ENCODE measurements around the gene MAP2.
A peak's percentile ranks its signal among the peaks of the same experiment; 100 is the strongest.

The MAP2 gene

DNA sequence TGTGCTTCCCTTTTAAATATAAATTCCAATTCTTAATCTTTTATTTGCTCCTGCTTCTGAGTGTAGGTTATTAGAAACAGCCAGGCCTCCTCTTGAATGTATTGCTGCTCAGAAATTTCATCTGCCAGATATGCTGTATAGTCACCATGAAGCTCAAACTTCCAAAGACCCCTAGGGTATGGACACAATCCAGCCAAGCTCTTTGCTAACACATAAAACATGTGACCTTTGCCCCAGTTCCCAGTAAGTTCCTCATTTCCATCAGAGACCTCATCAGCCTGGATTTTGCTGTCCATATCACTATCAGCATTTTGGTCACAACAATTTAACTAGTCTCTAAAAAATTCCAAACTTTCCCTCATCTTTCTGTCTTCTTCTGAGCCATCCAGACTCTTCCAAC is 75.2 kb downstream of the MAP2 start:
- in situ Hi-C loops (cut with HindIII; ENCODE audit: low sequenced_read_pairs) = no loop called here
- peak; percentile 60 for DNase-seq (ENCODE audit: low read depth, low spot score)
- no peak for TF ChIP-seq CTCF (IDR thresholded peaks at IDR 0.05; ENCODE audit: low read depth, low read length)
- H3K4me3 ChIP-seq (ENCODE audit: low read depth, low read length) = no peak overlapping the region

DNA sequence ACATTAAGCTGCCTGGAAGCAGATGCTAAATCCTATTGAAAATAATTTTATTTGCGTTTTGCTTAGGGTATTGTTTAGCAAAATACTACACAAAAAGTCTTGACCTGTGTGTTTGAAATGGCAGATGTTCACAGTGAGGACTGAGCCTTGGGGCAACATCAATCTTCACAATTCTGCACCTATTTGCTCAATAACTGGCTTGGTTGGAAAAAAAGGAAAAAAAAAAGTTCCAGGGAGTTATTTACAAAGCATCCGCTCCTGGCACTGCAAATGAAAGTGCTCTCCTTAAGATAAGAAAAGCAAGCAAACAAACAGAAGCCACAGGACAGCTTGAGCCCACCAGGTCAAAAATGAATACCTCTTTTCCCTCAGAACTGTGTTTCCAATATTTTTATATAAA is 77.7 kb downstream of the MAP2 start:
- H3K4me3 ChIP-seq (ENCODE audit: low read depth, low read length) = no peak overlapping the region
- DNase-seq (ENCODE audit: low read depth, low spot score) = no peak
- in situ Hi-C loops (cut with HindIII; ENCODE audit: low sequenced_read_pairs) = no loop called here
- TF ChIP-seq CTCF (IDR thresholded peaks at IDR 0.05; ENCODE audit: low read depth, low read length) = no peak

DNA sequence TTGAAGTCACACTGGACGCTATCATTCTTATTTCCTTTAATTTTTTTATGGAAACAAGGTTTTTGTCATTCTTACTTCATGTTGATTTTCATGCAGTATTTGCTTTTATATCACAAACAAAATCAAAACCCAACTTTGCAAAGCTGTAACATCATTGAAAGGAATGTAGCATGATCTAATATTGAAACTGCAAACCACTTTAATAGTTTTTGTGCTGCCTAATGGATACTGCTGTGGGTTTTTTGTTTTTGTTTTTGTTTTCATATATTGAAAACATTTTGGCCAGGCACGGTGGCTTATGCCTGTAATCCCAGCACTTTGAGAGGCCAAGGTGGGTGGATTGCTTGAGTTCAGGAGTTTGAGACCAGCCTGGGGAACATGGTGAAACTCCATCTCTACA is 81.6 kb downstream of the MAP2 start:
- H3K4me3 ChIP-seq (ENCODE audit: low read depth, low read length) = no peak overlapping the region
- in situ Hi-C loops (cut with HindIII; ENCODE audit: low sequenced_read_pairs) = no loop called here
- DNase-seq (ENCODE audit: low read depth, low spot score) = no peak
- TF ChIP-seq CTCF (IDR thresholded peaks at IDR 0.05; ENCODE audit: low read depth, low read length) = no peak

DNA sequence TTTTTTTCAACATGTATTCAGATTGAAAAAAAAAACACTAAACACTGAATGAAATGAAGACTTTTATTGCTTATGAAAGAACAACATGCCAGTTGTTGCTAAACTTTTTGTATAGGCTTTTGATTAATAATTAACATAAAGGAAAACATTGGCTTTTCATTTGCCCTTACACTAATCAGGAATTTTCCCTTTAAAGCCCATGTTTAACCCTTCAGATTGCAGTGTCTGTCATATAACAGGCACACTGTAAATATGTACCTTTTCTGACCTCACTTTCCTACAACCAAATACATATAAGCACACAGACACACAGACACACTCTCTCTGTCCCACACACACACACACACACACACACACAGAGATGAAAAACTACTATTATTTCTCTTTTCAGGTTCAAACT is 84.4 kb downstream of the MAP2 start:
- TF ChIP-seq CTCF (IDR thresholded peaks at IDR 0.05; ENCODE audit: low read depth, low read length) = no peak
- no peak for DNase-seq (ENCODE audit: low read depth, low spot score)
- in situ Hi-C loops (cut with HindIII; ENCODE audit: low sequenced_read_pairs) = no loop called here
- H3K4me3 ChIP-seq (ENCODE audit: low read depth, low read length) = no peak overlapping the region

- no peak for DNase-seq (ENCODE audit: low read depth, low spot score)
- in situ Hi-C loops (cut with HindIII; ENCODE audit: low sequenced_read_pairs) = no loop called here
- TF ChIP-seq CTCF (IDR thresholded peaks at IDR 0.05; ENCODE audit: low read depth, low read length) = no peak
- H3K4me3 ChIP-seq (ENCODE audit: low read depth, low read length) = no peak overlapping the region
Observed at GRCh38 chr2:209511637-209512036, 87.8 kb downstream of the MAP2 start.

GRCh38 chr2:209512971-209513370 is 89.1 kb downstream of the MAP2 start:
- in situ Hi-C loops (cut with HindIII; ENCODE audit: low sequenced_read_pairs) = no loop called here
- H3K4me3 ChIP-seq (ENCODE audit: low read depth, low read length) = no peak overlapping the region
- no peak for DNase-seq (ENCODE audit: low read depth, low spot score)
- no peak for TF ChIP-seq CTCF (IDR thresholded peaks at IDR 0.05; ENCODE audit: low read depth, low read length)

- DNase-seq (ENCODE audit: low read depth, low spot score) = no peak
- no peak overlapping the region for H3K4me3 ChIP-seq (ENCODE audit: low read depth, low read length)
- no peak for TF ChIP-seq CTCF (IDR thresholded peaks at IDR 0.05; ENCODE audit: low read depth, low read length)
- in situ Hi-C loops (cut with HindIII; ENCODE audit: low sequenced_read_pairs) = no loop called here
Observed at GRCh38 chr2:209517436-209517835, 93.6 kb downstream of the MAP2 start.

All from astrocyte of the spinal cord (primary cell).